ENCODE results near the gene NBAS.

NBAS gene

DNA sequence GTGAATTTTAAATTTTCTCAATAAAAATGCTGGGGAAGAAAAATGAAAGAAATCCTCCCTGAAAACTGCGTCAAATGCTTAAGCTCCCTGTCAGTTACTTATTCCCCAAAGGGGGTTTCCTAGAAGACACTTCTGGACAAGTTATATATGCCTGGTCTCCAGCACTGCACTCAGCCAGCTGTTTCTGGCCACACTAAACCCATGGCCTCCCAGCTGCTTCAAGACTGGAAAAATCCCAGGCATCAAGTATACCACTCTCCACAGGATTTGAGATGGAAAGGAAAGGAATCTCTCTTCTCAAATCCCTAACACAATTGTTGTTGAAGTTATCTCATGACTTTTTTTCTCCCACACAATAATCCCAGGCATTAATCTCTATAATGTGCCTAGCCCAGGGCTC, 245.7 kb downstream of the NBAS start:
- no peak for FAIRE-seq

DNA sequence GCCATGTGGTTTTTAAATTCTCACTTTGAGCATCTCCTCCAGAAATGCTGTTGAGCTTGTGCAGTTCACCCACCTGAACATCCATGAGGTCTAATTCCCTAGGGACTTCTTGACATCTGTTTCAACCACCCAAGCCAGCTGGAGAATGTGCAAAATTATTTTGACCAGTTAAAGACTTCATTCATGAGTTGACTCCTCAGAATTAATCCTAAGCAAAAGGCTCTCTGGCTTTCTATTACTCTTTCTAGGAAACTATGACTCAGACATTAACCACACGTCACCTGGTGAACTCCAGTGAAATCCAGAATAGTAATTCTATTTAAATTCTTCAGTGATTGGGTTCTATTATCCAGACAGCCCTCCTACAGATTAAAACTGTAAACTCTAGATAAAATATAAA, 247.5 kb downstream of the NBAS start:
- FAIRE-seq = no peak
- peak; percentile 9 for DNase-seq (ENCODE audit: low spot score)

More for the DNA sequence above, 245.7 kb downstream of the NBAS start:
- no peak for DNase-seq (ENCODE audit: low spot score)

DNA sequence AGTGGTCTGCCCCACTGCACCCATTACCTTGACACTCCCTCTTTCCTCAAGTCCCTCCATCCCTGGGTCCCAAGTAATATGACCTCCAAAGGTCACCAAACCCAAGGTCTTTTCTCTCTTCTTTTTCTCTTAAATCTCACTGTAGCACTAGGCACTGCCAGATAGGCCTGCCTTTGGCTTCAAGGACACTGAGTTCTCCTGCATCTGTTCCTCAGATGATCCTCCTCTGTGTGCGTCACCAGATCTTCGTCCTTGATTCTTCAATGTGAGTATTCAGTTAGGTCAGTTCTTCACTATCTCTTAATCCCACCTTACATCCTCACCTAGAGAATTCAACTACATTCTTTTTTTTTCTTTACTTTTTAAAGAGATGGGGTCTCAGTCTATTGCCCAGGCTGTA, 249.2 kb downstream of the NBAS start:
- DNase-seq (ENCODE audit: low spot score) (no peak), FAIRE-seq (no peak)

DNA sequence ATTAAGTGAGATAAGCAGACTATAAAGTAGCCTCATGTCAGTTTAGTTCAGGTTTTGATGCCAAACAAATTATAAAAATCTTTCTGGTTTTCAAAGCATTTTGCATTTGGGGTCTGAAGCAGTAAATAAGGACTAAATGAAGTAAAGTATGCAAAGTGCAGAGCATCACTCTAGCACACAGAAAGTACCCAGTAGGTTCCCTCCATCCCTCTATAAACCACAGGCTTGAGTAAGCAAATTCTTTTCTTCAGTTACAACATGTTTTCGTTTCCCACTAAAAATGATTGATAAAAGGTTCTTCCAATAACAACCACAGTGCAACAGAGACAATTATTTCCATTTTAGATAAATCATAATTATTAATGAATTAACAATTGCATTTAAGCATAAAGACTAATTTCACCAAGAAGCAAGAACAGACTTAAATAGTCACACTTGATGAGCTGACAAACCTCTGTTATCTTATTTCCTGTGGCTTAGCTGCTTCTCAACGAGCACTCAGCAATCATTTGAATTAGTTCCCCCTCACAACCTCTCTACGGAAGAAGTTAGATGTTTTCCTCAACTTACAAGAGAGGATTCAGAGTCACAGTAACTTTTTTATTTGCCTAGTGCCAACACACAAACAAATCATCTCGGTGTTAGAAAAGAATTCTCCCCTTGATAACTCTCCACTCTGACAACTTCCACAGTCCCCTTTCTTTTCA, 249.8 kb downstream of the NBAS start:
- no peak for FAIRE-seq
- DNase-seq (ENCODE audit: low spot score) = no peak

DNA sequence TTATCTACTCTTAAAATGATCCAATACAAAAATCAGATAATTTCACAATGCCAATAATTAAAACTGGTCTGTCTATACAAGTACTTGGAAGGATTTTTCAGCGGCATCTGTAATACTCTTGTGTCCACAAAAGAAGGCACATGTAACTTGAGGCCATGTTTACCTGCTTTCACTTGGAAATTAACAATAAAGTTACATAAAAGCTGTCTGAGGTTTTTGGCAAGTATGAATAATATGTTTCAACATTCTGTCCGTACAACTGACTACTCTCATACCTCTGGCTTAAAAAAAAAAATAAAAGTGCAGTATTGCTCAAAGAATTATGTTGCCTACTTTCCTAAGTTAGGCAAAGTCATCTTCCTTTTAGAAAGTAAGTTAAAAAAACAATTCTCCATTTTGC, 253.6 kb downstream of the NBAS start:
- no peak for FAIRE-seq

DNA sequence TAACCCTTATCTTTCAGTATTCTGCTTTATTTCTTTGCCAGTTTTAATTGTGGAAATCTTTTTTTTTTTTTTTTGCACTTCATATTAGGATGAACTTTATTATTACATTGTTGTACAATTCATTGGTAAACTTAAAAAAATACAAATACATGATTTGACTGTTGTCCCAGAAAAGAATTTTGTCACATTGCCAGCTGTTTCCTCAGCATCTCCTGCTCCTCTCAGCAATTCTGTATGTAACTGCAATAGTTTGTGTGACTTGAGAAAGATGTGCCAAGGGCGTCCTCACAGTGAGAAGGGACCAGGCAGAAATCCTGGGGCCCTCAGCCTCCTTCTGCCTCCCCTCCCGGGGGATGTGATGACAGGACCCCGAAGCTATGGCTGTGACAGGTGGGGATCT, 254.4 kb downstream of the NBAS start:
- FAIRE-seq = no peak
- no peak for DNase-seq (ENCODE audit: low spot score)

More for the DNA sequence above, 253.6 kb downstream of the NBAS start:
- DNase-seq (ENCODE audit: low spot score) = no peak

DNA sequence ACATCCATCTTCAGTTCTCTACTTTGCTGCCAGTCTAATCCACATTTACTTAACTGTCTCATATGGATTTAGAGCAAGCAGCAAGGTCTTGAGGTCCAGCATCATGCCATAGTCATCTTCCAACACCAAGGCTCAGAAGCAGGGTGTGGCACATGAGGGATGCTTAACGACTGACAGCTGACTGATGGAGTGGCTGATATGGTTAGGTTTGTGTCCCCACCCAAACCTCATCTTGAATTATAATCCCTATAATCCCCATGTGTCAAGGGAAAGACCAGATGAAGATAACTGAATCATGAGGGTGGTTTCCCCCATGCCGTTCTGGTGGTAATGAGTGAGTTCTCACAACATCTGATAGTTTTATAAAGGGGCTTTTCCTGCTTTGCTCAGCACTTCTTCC, 257.3 kb downstream of the NBAS start:
- no peak for FAIRE-seq

DNA sequence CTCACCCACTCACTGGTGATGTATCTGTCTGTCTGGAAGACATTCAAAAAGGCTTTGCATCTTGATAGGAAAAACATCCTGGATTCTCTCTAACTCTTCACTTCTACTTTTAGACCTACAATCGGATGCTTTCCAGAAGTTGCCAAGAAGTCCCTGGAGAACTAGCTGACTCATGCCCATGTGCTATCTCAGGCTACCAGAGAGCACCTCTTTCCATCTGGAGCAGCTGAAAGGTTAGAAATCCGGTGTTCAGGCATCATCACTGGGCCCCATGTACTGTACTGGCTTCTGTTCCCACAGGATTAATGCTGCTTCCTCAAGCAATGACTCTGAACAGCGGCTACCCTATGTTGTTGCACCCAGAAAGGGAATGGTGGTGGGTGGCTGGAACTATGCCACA, 259.0 kb downstream of the NBAS start:
- no peak for DNase-seq (ENCODE audit: low spot score)
- no peak for FAIRE-seq

More for the DNA sequence above, 257.3 kb downstream of the NBAS start:
- DNase-seq (ENCODE audit: low spot score) = no peak

DNA sequence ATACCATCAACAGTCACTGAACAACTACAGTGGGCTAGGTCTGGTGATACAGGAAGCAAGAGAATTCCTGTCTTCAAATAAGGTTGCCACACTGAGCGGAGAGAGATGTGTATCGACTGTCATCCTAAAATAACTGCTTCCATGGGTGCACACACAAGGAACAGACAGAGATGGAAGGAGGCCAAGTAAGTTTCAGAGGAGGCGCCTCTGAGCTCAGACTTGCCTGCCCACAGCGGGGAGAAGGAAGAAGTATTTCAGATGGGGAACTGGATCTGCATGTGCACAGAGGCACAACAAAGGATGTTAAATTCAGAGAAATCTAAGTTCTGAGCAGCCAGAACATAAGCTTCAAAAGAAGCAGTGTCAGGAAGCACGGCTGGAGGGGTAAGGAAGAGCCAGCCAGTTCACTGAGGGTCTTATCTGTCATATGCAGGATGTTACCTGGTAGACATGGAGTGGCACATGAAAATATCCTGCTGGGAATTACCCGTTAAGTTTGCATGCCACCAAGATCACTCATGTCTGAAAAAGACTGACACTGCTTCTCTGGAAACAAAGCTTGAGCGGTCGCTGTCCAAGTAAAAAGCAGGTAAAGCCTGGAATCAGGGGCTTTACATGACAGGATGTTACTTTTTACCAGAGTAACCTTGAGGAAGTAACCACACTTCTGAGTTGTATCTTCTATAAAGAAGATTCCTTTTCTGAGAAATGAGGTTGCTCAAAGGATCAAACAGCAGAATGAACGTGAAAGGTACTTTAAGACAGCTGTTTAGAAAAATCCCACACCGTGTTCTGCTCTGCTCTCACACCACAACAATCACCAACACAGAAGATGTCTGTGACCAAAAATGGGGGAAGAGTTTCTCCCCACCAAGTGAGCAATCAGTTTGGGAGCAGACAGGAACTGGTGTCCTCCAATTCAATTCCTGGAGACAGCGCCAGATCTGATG, 260.2 kb downstream of the NBAS start:
- DNase-seq (ENCODE audit: low spot score) (no peak), FAIRE-seq (no peak)

DNA sequence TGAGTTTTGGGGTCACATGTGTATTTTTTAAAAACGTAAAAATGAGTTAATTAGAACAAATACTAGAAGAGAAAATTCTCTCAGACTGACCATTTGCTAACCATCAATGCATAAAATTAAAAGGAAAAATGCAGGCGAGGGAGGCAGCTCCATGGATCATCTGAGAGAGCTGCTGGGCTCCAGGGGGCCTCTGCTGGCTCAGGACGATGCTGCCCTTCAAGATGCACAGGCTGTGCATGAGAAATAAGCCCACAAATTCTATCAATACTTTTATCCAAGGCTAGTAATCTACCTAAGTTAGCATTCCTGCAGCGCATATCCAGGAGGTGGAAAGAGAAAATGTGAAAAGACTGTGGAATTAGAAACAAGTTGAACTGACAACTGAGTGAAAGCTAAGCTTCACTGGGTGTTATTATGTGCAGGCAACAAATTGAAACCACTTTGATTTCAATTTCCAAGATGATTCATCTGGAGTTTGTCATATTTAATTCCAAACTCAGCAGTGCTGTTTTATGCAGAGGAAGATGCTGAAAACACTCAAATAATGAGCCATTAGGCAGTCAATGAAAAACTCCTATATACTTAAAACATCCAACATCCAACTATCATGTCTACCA, 261.1 kb downstream of the NBAS start:
- FAIRE-seq (no peak), DNase-seq (ENCODE audit: low spot score) (no peak)

DNA sequence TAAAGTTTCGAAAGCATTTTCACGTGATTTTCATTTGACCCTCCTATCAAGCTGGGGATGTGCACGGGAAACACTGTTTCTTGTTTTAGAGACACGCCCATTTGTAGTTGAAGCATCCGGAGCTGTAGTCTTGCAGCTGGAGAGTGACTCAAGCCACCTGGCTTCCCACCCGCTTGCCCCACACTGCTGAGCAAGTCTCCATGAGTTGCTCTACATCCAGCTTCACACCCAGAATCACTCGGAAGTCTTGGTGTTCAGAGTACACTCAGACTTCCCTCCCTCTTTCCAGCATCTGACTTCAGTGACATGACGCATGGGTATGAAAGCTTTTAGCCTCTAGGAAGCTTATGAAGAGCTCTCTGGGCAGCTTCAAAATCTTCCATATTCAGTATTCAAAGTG, 262.4 kb downstream of the NBAS start:
- no peak for FAIRE-seq
- no peak for DNase-seq (ENCODE audit: low spot score)

DNA sequence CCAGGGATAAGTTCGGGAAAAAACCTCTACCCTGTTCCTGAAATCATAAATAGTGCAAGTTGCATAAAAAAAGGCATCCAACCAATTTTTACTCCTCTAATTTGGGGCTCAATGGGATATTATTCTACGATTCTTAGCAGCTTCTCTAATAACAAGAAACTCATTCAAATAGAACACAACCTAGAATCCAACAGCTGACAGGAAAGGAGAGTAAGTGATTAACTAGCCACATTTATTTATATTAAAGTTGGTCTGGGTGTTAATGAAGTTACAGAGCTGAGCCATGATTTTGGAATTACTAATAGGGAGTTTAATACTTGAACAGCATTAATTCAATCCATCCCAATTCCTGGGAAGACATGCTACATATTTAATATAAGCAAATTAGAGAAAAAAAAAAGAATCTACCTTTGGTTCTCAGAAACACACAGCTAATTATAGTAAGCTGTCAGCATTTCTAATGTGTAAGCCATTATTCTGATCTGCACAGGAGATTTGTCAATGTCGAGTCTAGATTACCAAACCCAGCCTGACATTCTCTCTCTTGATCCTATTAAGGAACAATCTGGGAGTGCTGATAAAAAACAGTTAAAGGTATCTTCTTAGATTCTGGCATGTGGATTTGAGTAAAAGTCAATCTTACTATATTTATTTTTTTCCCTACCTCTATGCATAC, 267.7 kb downstream of the NBAS start:
- no peak for DNase-seq (ENCODE audit: low spot score)

DNA sequence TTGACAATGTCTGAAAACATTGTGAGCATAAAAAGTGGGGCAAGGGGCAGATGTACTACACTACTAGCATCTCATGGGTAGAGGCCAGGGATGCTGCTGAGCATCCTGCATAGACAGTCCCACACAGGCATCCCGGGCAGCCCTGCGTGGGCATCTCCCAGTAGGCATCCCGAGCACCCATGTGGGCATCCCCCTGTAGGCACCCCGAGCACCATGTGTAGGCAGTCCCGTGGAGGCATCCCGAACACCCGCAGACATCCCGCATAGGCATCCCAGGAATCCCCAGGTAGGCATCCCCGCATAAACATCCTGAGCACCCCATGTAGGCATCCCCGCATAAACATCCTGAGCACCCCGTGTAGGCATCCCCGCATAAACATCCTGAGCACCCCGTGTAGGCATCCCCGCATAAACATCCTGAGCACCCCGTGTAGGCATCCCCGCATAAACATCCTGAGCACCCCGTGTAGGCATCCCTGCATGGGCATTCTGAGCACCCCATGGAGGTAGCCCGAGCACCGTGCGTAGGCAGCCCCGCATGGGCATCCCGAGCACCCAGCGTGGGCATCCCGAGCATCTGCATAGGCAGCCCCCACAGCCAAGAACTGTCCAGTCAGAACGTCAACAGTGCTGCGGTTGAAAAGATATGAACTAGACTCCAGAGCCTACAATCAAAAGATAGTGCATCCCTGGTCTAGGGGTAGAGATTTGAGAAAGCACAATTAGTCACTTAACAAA, 273.5 kb downstream of the NBAS start:
- DNase-seq (ENCODE audit: low spot score) (no peak), FAIRE-seq (no peak)

More for the DNA sequence above, 267.7 kb downstream of the NBAS start:
- FAIRE-seq = no peak

DNA sequence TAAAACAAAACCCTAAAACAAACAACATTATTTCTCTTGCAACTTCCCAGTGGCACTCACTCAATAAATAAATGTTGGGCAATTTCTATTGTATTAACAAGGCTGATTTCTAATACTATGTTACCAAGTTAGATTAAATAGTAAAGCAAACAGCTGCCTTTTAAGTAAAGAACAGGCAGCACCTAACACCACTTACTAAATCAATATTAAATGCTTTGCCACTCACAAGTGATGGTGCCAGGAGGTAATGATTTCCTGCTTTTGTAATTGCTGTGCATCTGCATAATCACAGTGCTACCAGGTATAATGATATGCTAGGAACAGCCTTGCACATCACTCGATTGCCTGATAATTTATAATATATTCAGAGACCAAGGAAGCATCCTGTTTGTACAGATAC, 276.5 kb downstream of the NBAS start:
- FAIRE-seq (no peak), DNase-seq (ENCODE audit: low spot score) (no peak)

DNA sequence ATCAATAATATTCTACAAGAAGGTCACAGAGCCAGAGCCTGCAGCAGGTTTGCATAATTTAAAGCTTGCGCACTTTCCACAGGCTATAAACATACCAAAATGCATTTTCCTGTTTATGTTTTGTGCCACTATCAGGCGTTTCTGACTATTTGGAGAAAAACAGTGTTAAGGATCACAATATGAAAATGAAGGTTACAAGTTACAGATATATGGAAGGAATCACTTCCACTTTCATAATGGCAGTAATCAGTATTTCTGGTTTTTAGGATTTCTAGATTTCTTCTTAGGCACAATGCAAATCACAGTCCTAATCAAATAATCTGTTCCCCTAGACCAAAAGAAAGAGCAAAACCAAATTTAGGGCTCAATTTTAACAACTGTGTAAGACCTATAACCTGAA, 279.5 kb downstream of the NBAS start:
- DNase-seq (ENCODE audit: low spot score) (no peak), FAIRE-seq (no peak)

DNA sequence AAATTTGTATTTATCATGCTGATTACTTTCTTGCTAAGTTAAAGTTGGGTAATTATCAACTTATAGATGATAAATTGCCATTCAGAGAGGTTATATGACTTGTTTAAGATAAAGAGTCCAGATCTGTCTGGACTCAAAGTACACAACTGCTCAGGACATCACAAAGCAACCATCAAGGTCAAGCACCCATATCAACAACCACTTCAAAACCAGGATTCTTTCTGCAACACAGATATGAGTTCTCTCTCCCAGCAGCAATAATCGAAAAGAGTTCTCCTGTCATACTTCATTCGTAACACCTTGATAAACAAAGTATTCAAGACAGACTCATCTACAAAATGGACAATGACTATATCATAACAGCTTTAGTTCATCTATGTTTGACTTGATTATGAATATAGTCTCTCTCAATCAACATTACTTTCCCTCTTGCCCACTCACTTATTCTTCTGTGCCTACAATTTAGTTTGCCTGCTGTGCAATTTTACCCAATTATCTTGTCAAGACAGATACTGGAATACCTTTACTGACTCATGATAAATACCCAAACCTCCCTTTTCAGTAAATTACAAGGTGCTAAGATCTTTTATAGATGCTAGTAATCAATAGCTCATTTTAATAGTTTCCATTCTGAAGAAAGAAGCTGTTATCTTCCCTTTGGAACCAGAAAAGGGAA, 281.8 kb downstream of the NBAS start:
- DNase-seq (ENCODE audit: low spot score) (no peak), FAIRE-seq (no peak)

DNA sequence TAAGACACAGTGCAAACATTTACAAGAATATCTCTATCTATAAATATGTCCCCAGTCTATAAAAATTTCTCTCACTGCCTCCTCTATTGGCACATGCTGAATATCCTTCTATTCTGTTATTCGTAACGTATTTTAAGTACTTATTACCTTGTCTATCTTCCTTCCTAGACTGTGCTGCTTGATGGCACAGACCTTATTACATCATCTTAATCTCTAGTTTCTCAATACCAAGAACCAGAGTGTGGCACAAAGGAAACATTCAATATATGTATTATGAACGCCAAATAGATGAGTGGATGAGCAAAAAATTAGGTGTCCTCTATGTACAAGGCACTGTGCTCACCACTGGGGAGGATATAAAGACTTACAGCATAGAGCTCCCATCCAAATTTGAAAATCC, 282.8 kb downstream of the NBAS start:
- DNase-seq (ENCODE audit: low spot score) (no peak), FAIRE-seq (no peak)

DNA sequence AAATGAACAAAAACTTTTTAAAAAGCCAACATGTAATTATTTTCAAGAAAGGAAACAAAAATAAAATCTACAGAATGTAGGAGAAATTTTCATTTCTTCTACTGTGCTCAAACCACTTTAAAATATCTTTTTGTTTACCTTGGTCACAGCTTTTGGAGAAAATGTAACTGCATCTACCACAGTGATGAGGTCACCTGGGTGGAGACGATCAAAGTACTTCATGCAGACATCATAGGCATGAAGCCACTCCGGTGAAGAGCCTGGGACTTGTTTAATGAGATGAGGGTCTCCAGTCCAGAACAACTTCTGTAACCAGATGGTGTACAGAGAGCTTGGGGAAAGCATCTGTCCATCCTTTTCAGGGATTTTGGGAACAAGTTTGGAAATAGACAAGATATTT, 285.8 kb downstream of the NBAS start:
- FAIRE-seq (no peak), DNase-seq (ENCODE audit: low spot score) (no peak)

DNA sequence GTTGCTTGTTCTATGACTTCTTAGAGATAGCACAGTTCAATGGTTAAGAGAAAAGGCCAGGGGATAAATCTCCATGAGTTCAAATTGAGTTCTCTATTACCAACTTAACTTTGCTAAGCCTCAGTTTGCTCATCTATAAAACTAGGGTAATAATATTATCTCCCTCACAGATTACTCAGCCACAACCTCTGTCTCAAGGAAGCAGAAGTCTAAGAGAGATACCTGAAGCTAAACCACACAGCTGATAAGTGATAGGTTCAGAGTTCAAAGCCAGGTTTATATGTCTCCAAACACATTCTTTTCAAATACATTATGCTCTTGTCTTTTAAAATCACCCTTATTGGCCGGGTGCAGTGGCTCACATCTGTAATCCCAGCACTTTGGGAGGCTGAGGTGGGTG, 287.7 kb downstream of the NBAS start:
- FAIRE-seq = no peak
- no peak for DNase-seq (ENCODE audit: low spot score)

DNA sequence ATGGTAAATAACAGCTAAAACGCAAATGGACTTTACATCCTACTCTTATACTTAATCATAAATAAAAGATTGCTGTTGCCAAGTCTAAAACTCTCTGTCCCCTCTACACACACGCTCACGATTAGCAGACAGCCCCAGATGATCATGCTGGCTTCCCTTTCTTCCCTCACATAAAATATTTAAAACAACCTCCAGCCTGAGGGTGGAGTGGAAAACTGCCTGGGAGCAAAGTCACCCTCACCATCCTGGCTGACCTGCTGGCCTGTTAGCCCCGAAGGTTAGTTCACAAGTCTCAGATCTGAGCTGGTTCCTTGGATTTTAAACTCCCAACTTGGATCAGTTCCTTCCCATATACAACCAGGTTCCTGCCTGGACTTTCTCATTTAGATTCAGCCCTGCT, 288.2 kb downstream of the NBAS start:
- FAIRE-seq (no peak), DNase-seq (ENCODE audit: low spot score) (no peak)
